NCI-H2029 treated with DMSO at 0.1 percent for 48 hours (cell line): ENCODE results near the gene FRMD1.

Source experiments
- DNase-seq: peaks from one replicate; lab custom pipeline; 2025; lab: John Stamatoyannopoulos, UW

FRMD1 gene

GRCh38 chr6:168043193-168043847, 35.7 kb downstream of the FRMD1 start:
- no peak for DNase-seq

GRCh38 chr6:168042426-168043192, 36.4 kb downstream of the FRMD1 start:
- no peak for DNase-seq

GRCh38 chr6:168041928-168042327, 37.1 kb downstream of the FRMD1 start:
- DNase-seq: no peak

GRCh38 chr6:168040856-168041496, 38.0 kb downstream of the FRMD1 start:
- no peak for DNase-seq

GRCh38 chr6:168039849-168040248, 39.2 kb downstream of the FRMD1 start:
- DNase-seq: no peak

GRCh38 chr6:168039301-168039700, 39.7 kb downstream of the FRMD1 start:
- no peak for DNase-seq

GRCh38 chr6:168038576-168039140, 40.4 kb downstream of the FRMD1 start:
- DNase-seq: no peak

- no peak for DNase-seq
These were observed 41.2 kb downstream of the FRMD1 start for GRCh38 chr6:168037856-168038255.

GRCh38 chr6:168037242-168037641, 41.8 kb downstream of the FRMD1 start:
- DNase-seq: no peak

- peak; percentile 73 for DNase-seq
These were observed 43.1 kb downstream of the FRMD1 start for GRCh38 chr6:168035661-168036545.

GRCh38 chr6:168035098-168035660, 43.8 kb downstream of the FRMD1 start:
- DNase-seq: peak; percentile 67

GRCh38 chr6:168034537-168034936, 44.5 kb downstream of the FRMD1 start:
- no peak for DNase-seq

GRCh38 chr6:168033791-168034190, 45.2 kb downstream of the FRMD1 start:
- DNase-seq: no peak

GRCh38 chr6:168032005-168032760, 46.8 kb downstream of the FRMD1 start:
- DNase-seq: no peak

GRCh38 chr6:168031411-168031971, 47.5 kb downstream of the FRMD1 start:
- DNase-seq: no peak

- DNase-seq: no peak
These were observed 48.1 kb downstream of the FRMD1 start for GRCh38 chr6:168030908-168031307.

GRCh38 chr6:168030218-168030746, 48.7 kb downstream of the FRMD1 start:
- no peak for DNase-seq

- DNase-seq: no peak
These were observed 49.4 kb downstream of the FRMD1 start for GRCh38 chr6:168029459-168030217.

GRCh38 chr6:168028181-168028580, 50.8 kb downstream of the FRMD1 start:
- DNase-seq: no peak
